Adrenal gland (tissue), 5 donors: Measurements from ENCODE around the gene MRPS30.

Experiments used
- POLR2A ChIP-seq, 2 donors: fragments of 450-650 bp; IDR thresholded peaks; one replicate each; pipeline ENCODE4 v1.6.1; 2017; ENCODE audit warnings: antibody characterized with exemption in 2 of 2, mild to moderate bottlenecking in 2 of 2, moderate library complexity in 1 of 2
- TF ChIP-seq, protein P1 (sequence below), 6 experiments: fragments of 450-650 bp in 4 of 6; fragments of 200-600 bp in 2 of 6; sonication (generic) in 1 of 6; IDR thresholded peaks; 1 replicate in 5 of 6; 2 replicates in 1 of 6; pipeline versions ENCODE4 v1.5.1 to v1.8.0; 2016 to 2021; ENCODE audit warnings: antibody characterized with exemption in 6 of 6, mild to moderate bottlenecking in 2 of 6, moderate library complexity in 1 of 6
- donor health status: DM: no; HTN: no; CAD: no.

DNA sequence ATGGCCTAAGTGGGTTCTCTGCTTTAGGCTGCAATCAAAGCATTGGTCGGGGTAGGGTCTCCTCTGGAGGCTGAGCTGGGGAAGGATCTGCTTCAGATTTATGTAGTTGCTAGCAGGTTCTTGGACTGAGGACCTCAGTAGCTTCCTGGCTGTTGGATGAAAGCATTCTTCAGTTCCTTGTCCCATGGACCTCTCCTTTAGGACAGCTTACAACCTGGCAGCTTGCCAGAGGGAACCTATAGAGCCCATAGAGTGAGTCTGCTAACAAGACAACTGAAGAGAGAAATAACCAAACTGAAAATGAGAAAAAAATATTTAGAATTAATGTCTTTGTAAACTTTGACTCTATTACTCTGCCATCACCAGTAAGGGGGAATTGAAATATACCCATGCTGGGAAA lies 12.4 kb downstream of the MRPS30 start:
- no peak for TF ChIP-seq POLR2A (IDR thresholded peaks at IDR 0.05)
- TF ChIP-seq, protein P1, sequence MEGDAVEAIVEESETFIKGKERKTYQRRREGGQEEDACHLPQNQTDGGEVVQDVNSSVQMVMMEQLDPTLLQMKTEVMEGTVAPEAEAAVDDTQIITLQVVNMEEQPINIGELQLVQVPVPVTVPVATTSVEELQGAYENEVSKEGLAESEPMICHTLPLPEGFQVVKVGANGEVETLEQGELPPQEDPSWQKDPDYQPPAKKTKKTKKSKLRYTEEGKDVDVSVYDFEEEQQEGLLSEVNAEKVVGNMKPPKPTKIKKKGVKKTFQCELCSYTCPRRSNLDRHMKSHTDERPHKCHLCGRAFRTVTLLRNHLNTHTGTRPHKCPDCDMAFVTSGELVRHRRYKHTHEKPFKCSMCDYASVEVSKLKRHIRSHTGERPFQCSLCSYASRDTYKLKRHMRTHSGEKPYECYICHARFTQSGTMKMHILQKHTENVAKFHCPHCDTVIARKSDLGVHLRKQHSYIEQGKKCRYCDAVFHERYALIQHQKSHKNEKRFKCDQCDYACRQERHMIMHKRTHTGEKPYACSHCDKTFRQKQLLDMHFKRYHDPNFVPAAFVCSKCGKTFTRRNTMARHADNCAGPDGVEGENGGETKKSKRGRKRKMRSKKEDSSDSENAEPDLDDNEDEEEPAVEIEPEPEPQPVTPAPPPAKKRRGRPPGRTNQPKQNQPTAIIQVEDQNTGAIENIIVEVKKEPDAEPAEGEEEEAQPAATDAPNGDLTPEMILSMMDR (IDR thresholded peaks at IDR 0.05): no peak
